Uterus (tissue), 2 donors: ENCODE data around the gene SUFU.

Experiments used
- POLR2A ChIP-seq, 2 donors: fragments of 450-650 bp; IDR thresholded peaks; one replicate each; pipeline ENCODE4 v1.6.1; 2016; ENCODE audit warnings: antibody characterized with exemption in 2 of 2, mild to moderate bottlenecking in 1 of 2, moderate library complexity in 1 of 2
- TF ChIP-seq, protein P1 (sequence below), 4 experiments: fragments of 200-600 bp in 2 of 4; fragments of 450-650 bp in 2 of 4; sonication (generic) in 2 of 4; IDR thresholded peaks; one replicate each; pipeline ENCODE4 v1.5.1; 2016 to 2019; ENCODE audit warnings: antibody characterized with exemption in 4 of 4, mild to moderate bottlenecking in 2 of 4, moderate library complexity in 1 of 4

DNA sequence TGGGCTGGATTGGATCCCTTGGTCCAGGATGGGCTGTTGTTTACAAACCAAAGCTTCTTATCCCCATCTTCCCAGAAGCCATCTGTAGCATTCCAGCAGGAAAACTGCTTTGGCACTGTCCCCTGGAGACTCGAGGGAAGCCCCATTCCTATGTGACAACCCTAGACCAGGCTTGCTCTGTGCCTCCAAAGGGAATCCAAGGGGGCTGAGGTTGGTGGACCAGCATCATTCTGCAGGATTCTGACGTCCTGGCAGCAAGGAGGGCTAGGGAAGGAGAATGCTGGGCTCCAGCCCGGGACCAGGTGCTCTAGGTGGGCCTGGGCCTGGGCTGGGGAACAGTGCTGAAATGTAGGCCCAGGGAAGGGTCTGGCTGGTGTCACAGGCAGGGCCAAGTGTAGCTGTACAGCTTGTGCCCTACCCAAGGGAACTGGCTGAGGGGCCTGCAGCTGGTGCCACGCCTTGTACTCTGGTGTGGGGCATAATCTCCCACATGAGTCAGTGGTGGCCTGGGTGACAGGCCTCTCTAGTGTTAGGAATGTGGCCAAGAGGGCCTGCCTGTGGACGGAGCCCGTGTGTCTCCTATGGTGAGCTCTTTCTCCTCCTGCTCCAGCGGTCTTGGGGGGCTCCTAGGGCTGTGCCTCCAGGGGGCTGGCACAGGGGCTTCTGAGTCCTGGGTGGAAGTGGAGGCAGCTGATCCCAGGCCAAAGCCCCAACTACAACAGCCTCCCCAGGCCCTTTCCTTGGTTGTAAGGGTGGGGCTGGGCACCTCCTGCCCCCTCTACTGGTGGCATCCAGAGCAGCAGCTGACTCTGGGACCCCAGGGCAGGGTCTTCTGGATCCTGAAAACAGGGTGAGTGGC, 165.7 kb downstream of the SUFU start:
- TF ChIP-seq, protein P1, sequence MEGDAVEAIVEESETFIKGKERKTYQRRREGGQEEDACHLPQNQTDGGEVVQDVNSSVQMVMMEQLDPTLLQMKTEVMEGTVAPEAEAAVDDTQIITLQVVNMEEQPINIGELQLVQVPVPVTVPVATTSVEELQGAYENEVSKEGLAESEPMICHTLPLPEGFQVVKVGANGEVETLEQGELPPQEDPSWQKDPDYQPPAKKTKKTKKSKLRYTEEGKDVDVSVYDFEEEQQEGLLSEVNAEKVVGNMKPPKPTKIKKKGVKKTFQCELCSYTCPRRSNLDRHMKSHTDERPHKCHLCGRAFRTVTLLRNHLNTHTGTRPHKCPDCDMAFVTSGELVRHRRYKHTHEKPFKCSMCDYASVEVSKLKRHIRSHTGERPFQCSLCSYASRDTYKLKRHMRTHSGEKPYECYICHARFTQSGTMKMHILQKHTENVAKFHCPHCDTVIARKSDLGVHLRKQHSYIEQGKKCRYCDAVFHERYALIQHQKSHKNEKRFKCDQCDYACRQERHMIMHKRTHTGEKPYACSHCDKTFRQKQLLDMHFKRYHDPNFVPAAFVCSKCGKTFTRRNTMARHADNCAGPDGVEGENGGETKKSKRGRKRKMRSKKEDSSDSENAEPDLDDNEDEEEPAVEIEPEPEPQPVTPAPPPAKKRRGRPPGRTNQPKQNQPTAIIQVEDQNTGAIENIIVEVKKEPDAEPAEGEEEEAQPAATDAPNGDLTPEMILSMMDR (IDR thresholded peaks at IDR 0.05), result no peak
- no peak for TF ChIP-seq POLR2A (IDR thresholded peaks at IDR 0.05)
